IMR-90 (cell line): Measurements from ENCODE around the gene SLC9A6. TPM values are rescaled to one million over a fixed set of nuclear protein-coding genes. Genes with fewer than 3 reads are reported as not detected.

Source experiments
- ATAC-seq: fragments of 200-7000 bp; cut with Tn5 transposase; 2 replicates; pipeline ENCODE4 v1.9.1; 2020; ENCODE audit warnings: low read depth, mild to moderate bottlenecking, moderate library complexity
- BruUV-seq: library from RNA; stranded (reverse); fragments of 400-500 nt; replicated peaks from 2 replicates; lab custom pipeline; 2021; lab: Mats Ljungman, UMichigan
- CTCF ChIA-PET: fragments of 300-600 bp; formaldehyde crosslinking; extraction: SDS; loops from one replicate; lab custom pipeline; 2021; ENCODE audit warnings: antibody characterized with exemption; lab: Yijun Ruan, JAX
- POLR2A ChIA-PET: fragments of 300-600 bp; sonication (Branson Sonifier 250); formaldehyde crosslinking; loops from one replicate; lab custom pipeline; 2022; ENCODE audit warnings: antibody characterized with exemption; ENCODE audit not compliant: unreplicated experiment; lab: Charles Lee
- DNase-seq: peaks from one replicate; pipeline ENCODE4 v3.0.0; 2013
- H2AFZ ChIP-seq: replicated peaks from 2 replicates; pipeline ENCODE3; 2013; ENCODE audit warnings: low read length, mild to moderate bottlenecking; ENCODE audit not compliant: poor library complexity
- H2AK5ac ChIP-seq: 2 replicates; pipeline ENCODE4 v1.6.1; 2013; ENCODE audit warnings: low read depth, low read length, inconsistent platforms
- H2AK9ac ChIP-seq: replicated peaks from 2 replicates; pipeline ENCODE3; 2013; ENCODE audit warnings: mild to moderate bottlenecking, low read depth, low read length, moderate library complexity; ENCODE audit not compliant: poor library complexity
- H2BK120ac ChIP-seq: 2 replicates; pipeline ENCODE4 v1.6.1; 2013; ENCODE audit warnings: low read depth, low read length, inconsistent platforms
- H2BK15ac ChIP-seq: 3 replicates; pipeline ENCODE4 v1.6.1; 2013; ENCODE audit warnings: low read depth, low read length, inconsistent platforms
- H2BK20ac ChIP-seq: 2 replicates; pipeline ENCODE4 v1.6.1; 2013; ENCODE audit warnings: low read depth, mild to moderate bottlenecking, inconsistent platforms, low read length, moderate library complexity
- H2BK5ac ChIP-seq: 2 replicates; pipeline ENCODE4 v1.6.1; 2013; ENCODE audit warnings: mild to moderate bottlenecking, low read depth, low read length, inconsistent platforms; ENCODE audit not compliant: poor library complexity, severe bottlenecking
- H3K14ac ChIP-seq: replicated peaks from 2 replicates; pipeline ENCODE4 v1.6.1; 2013; ENCODE audit warnings: low read depth, low read length, inconsistent platforms
- H3K18ac ChIP-seq: 2 replicates; pipeline ENCODE4 v1.6.1; 2013; ENCODE audit warnings: low read depth, low read length, control low read depth
- H3K23ac ChIP-seq: 2 replicates; pipeline ENCODE4 v1.6.1; 2013; ENCODE audit warnings: low read depth, low read length, inconsistent platforms
- H3K27ac ChIP-seq: 2 replicates; pipeline ENCODE4 v1.5.1; 2013; ENCODE audit warnings: mild to moderate bottlenecking, control low read depth, low read length; ENCODE audit not compliant: insufficient read depth
- H3K27me3 ChIP-seq: 2 replicates; pipeline ENCODE4 v1.6.1; 2013; ENCODE audit warnings: low read length; ENCODE audit not compliant: control insufficient read depth, insufficient read depth
- H3K36me3 ChIP-seq: 2 replicates; pipeline ENCODE4 v1.6.1; 2013; ENCODE audit warnings: low read length, mixed read lengths; ENCODE audit not compliant: control insufficient read depth, insufficient read depth
- H3K4ac ChIP-seq: 2 replicates; pipeline ENCODE4 v1.6.1; 2013; ENCODE audit warnings: low read depth, low read length, inconsistent platforms
- H3K4me1 ChIP-seq: 2 replicates; pipeline ENCODE4 v1.6.1; 2013; ENCODE audit warnings: low read length, mixed read lengths; ENCODE audit not compliant: control insufficient read depth, insufficient read depth
- H3K4me2 ChIP-seq: 2 replicates; pipeline ENCODE4 v1.6.1; 2013; ENCODE audit warnings: low read depth, mild to moderate bottlenecking, control low read depth, low read length, moderate library complexity
- H3K4me3 ChIP-seq: 2 replicates; pipeline ENCODE4 v1.5.1; 2013; ENCODE audit warnings: low read depth, mild to moderate bottlenecking, control low read depth, low read length, moderate library complexity; ENCODE audit not compliant: insufficient read depth
- H3K56ac ChIP-seq: 2 replicates; pipeline ENCODE4 v1.6.1; 2013; ENCODE audit warnings: low read length, inconsistent platforms; ENCODE audit not compliant: insufficient read depth; ENCODE audit errors: extremely low read depth
- H3K79me1 ChIP-seq, 2 experiments: 2 replicates each; pipeline ENCODE4 v1.6.1; 2013; ENCODE audit warnings: low read length in 2 of 2, inconsistent platforms in 1 of 2, low read depth in 1 of 2
- H3K9ac ChIP-seq: 2 replicates; pipeline ENCODE4 v1.6.1; 2013; ENCODE audit warnings: low read depth, low read length, control low read depth
- H3K9me1 ChIP-seq: 2 replicates; pipeline ENCODE4 v1.6.1; 2013; ENCODE audit warnings: low read length, inconsistent platforms; ENCODE audit not compliant: insufficient read depth
- H3K9me3 ChIP-seq: 2 replicates; pipeline ENCODE4 v1.6.1; 2013; ENCODE audit warnings: low read length; ENCODE audit not compliant: control insufficient read depth, insufficient read depth
- H4K20me1 ChIP-seq: 2 replicates; pipeline ENCODE4 v1.6.1; 2013; ENCODE audit warnings: low read length, inconsistent platforms; ENCODE audit not compliant: insufficient read depth
- H4K5ac ChIP-seq: 2 replicates; pipeline ENCODE4 v1.6.1; 2013; ENCODE audit warnings: mild to moderate bottlenecking, low read depth, low read length, control low read depth
- H4K8ac ChIP-seq, 2 experiments: 2 replicates each; pipeline ENCODE4 v1.6.1; 2013; ENCODE audit warnings: low read depth in 2 of 2, low read length in 2 of 2, control low read depth in 1 of 2, inconsistent platforms in 1 of 2
- H4K91ac ChIP-seq: 2 replicates; pipeline ENCODE4 v1.6.1; 2013; ENCODE audit warnings: low read depth, low read length, inconsistent platforms; ENCODE audit not compliant: insufficient read depth
- CEBPB ChIP-seq: IDR thresholded peaks from 2 replicates; pipeline ENCODE4 v1.6.1; 2012; ENCODE audit warnings: low read depth, low read length, improper control_type of control experiment
- CHD1 ChIP-seq: IDR thresholded peaks from 2 replicates; pipeline ENCODE4 v1.6.1; 2012; ENCODE audit warnings: low read depth, low read length, improper control_type of control experiment
- CTCF ChIP-seq: conservative IDR thresholded peaks from 2 replicates; pipeline ENCODE4 v1.5.1; 2012; ENCODE audit warnings: mild to moderate bottlenecking, low read depth, low read length, improper control_type of control experiment
- FOS ChIP-seq: fragments of 150-350 bp; IDR thresholded peaks from 2 replicates; pipeline ENCODE4 v1.6.1; 2016; ENCODE audit warnings: low read depth, low read length
- MAFK ChIP-seq: IDR thresholded peaks from 2 replicates; pipeline ENCODE4 v1.6.1; 2012; ENCODE audit warnings: low read depth, low read length, improper control_type of control experiment
- WGBS, 2 experiments: methylation state at CpG; one replicate each; pipeline versions ENCODE4 v1.1.5 to v1.1.7; 2013; ENCODE audit warnings: missing lambda C conversion rate in 2 of 2; ENCODE audit not compliant: insufficient read length in 1 of 2; ENCODE audit errors: extremely low coverage in 2 of 2; 5-methylcytosine and 5-hydroxymethylcytosine counted together
- dilution Hi-C: fragments of 300-500 bp; cut with HindIII; formaldehyde crosslinking; loops from one replicate; pipeline ENCODE4 v1.14.3; 2018; ENCODE audit warnings: low sequenced_read_pairs; ENCODE audit not compliant: unreplicated experiment
- in situ Hi-C: fragments of 300-500 bp; cut with MboI; formaldehyde crosslinking; loops from 3 replicates; pipeline ENCODE4 v1.14.3; 2019; ENCODE audit warnings: low sequenced_read_pairs, inconsistent platforms, mixed read lengths
- intact Hi-C: fragments of 100-400 bp; cut with micrococcal nuclease; formaldehyde crosslinking; loops from 2 replicates; pipeline ENCODE4 v1.10.0; 2022
- polyA plus RNA-seq, 3 experiments: library from polyadenylated mRNA; depleted of rRNA; stranded (reverse); fragments of >200 nt; gene quantifications; 2 replicates each; pipeline ENCODE4 v1.2.3, GENCODE V29; 2012; ENCODE audit warnings: low replicate concordance in 1 of 3
- total RNA-seq: library from RNA; depleted of rRNA; stranded (reverse); fragments of >200 nt; gene quantifications from 2 replicates; pipeline ENCODE4 v1.2.3, GENCODE V29; 2012

Gene SLC9A6
- total and polyA plus RNA-seq, 2 of the 4 experiments (the other 2 are of a cell fraction), result 6.9 to 19.0 TPM

- no peak overlapping the region for H2AK5ac ChIP-seq
- no TSS peak for BruUV-seq
- H3K14ac ChIP-seq, result no peak overlapping the region
- H2AK9ac ChIP-seq, result no peak overlapping the region
- DNase-seq, result peak; percentile 23
- peaks cover 4% of the 10 kb centered on the region; the same call in 1 of the 2 replicates for H3K9me1 ChIP-seq
- peak; percentile 56 for ATAC-seq
- H3K56ac ChIP-seq, result no peak overlapping the region
- H2BK20ac ChIP-seq, result no peak overlapping the region
- H3K18ac ChIP-seq, result no peak overlapping the region
- no peak overlapping the region for H3K9ac ChIP-seq
- POLR2A ChIA-PET, result no interaction called here
- no peak overlapping the region for H2BK120ac ChIP-seq
- no peak overlapping the region for H2AFZ ChIP-seq
- TF ChIP-seq CHD1 (no peak), CTCF (no peak), FOS (no peak), MAFK (no peak), CEBPB (peak; percentile 2; the same call in 1 of the 2 replicates)
- dilution Hi-C loops (no loop called here), in situ Hi-C loops (no loop called here), intact Hi-C loops (no loop called here)
- peaks cover 6% of the 10 kb centered on the region for H3K4me1 ChIP-seq
- H3K79me1 ChIP-seq, result no peaks in the 10 kb centered on the region
- H2BK5ac ChIP-seq, result no peak overlapping the region
- H3K4me3 ChIP-seq, result no peak overlapping the region
- no peak overlapping the region for H4K5ac ChIP-seq
- H3K4ac ChIP-seq, result no peak overlapping the region
- H3K27me3 ChIP-seq, result peaks cover 2% of the 10 kb centered on the region; the same call in 1 of the 2 replicates
- H3K23ac ChIP-seq, result no peak overlapping the region
- CTCF ChIA-PET, result no interaction called here
- H3K27ac ChIP-seq, result no peak overlapping the region
- H4K91ac ChIP-seq, result no peak overlapping the region
- H4K8ac ChIP-seq, result no peak overlapping the region
- no peak overlapping the region for H2BK15ac ChIP-seq
- no peak overlapping the region for H3K4me2 ChIP-seq
- no peaks in the 10 kb centered on the region for H4K20me1 ChIP-seq
- H3K36me3 ChIP-seq, result no peaks in the 10 kb centered on the region
- WGBS, 2 experiments, result no CpG with 5 or more reads among the region's 1 CpG
- no peaks in the 10 kb centered on the region for H3K9me3 ChIP-seq
These were observed 63.2 kb downstream of the SLC9A6 start for GRCh38 chrX:136048446-136048845.
